Endodermal cell (in vitro differentiated cells): ENCODE data around the gene CBLB. TPM values are rescaled to one million over a fixed set of nuclear protein-coding genes. Genes with fewer than 3 reads are reported as not detected.

Source experiments
- DNase-seq: peaks from one replicate; pipeline ENCODE4 v3.0.0-alpha.2; 2017
- H3K27ac ChIP-seq: 2 replicates; pipeline ENCODE4 v1.5.1; 2013; ENCODE audit warnings: mild to moderate bottlenecking, low read depth, low read length, moderate library complexity
- H3K27me3 ChIP-seq: 2 replicates; pipeline ENCODE4 v1.6.1; 2013; ENCODE audit warnings: mild to moderate bottlenecking, low read length, moderate library complexity; ENCODE audit not compliant: insufficient read depth, control insufficient read depth, poor library complexity, severe bottlenecking
- H3K36me3 ChIP-seq: 2 replicates; pipeline ENCODE4 v1.7.0; 2013; ENCODE audit warnings: mild to moderate bottlenecking, low read length, moderate library complexity; ENCODE audit not compliant: control insufficient read depth, insufficient read depth
- H3K4me1 ChIP-seq: one replicate; pipeline ENCODE4 v1.7.0; 2013; ENCODE audit warnings: low read length; ENCODE audit not compliant: control insufficient read depth, insufficient read depth
- H3K4me3 ChIP-seq: 2 replicates; pipeline ENCODE4 v1.5.1; 2013; ENCODE audit warnings: mild to moderate bottlenecking, low read length, moderate library complexity
- H3K9ac ChIP-seq: 2 replicates; pipeline ENCODE4 v1.6.1; 2013; ENCODE audit warnings: mild to moderate bottlenecking, low read length, moderate library complexity; ENCODE audit not compliant: poor library complexity, severe bottlenecking; ENCODE audit errors: extremely low read depth
- H3K9me3 ChIP-seq: 2 replicates; pipeline ENCODE4 v1.6.1; 2013; ENCODE audit warnings: mild to moderate bottlenecking, low read length, moderate library complexity; ENCODE audit not compliant: control insufficient read depth
- H3K27ac Mint-ChIP-seq: 2 replicates; pipeline ENCODE4 v1.8.0; 2020; ENCODE audit warnings: mixed read lengths
- H3K27me3 Mint-ChIP-seq: 2 replicates; pipeline ENCODE4 v1.8.0; 2021; ENCODE audit warnings: mild to moderate bottlenecking, mixed read lengths; ENCODE audit not compliant: insufficient read depth
- H3K36me3 Mint-ChIP-seq: 2 replicates; pipeline ENCODE4 v1.8.0; 2020; ENCODE audit warnings: low read depth, mixed read lengths
- H3K4me1 Mint-ChIP-seq: 2 replicates; pipeline ENCODE4 v1.8.0; 2020; ENCODE audit warnings: mixed read lengths
- H3K4me3 Mint-ChIP-seq: 2 replicates; pipeline ENCODE4 v1.8.0; 2020; ENCODE audit warnings: mild to moderate bottlenecking, moderate library complexity, mixed read lengths
- H3K9me3 Mint-ChIP-seq: 2 replicates; pipeline ENCODE4 v1.8.0; 2020; ENCODE audit warnings: mild to moderate bottlenecking, mixed read lengths
- WGBS, 2 experiments: methylation state at CpG; one replicate each; pipeline versions ENCODE4 v1.1.5 to v1.1.7; 2013; ENCODE audit warnings: missing lambda C conversion rate in 2 of 2, mixed read lengths in 1 of 2; ENCODE audit not compliant: insufficient coverage in 1 of 2, insufficient read length in 1 of 2; 5-methylcytosine and 5-hydroxymethylcytosine counted together
- total RNA-seq, 2 donors: library from RNA; stranded (reverse); fragmentation: NEBNext Ultra II Directional in 1 of 2; extraction: Animal tissue kit (Norgen Biotek cat#: 25700) in 1 of 2; gene quantifications; 2 replicates in 1 of 2; 3 replicates in 1 of 2; pipeline ENCODE4 v1.2.1, GENCODE V29; 2021
- TF ChIP-seq, protein P1 (sequence below): fragments of 200-600 bp; sonication (generic); conservative IDR thresholded peaks from 2 replicates; pipeline ENCODE4 v1.5.0; 2021; ENCODE audit warnings: antibody characterized with exemption, mild to moderate bottlenecking

The CBLB gene
- total RNA-seq, 2 donors from 2014 or later = 45.4 to 60.5 TPM

DNA sequence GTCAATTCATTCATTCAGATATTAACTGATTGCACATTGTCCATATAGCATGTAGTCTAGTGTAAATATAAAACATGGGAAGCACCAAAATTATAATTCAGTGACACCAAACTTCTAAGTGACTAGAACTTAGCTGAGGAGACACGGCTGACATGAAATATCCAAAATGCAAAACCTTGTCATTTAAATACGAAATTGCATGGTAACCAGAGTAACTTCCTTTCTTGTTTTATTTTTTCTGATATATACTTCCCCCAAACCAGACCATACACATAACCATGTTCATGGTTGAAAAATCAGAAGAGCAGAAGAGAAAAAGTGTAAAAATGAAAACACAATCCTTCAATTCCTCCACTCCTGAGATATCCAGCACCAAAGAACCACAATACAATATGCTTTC is 38.0 kb downstream of the CBLB start:
- Mint-ChIP-seq H3K4me3 (no peak overlapping the region), H3K36me3 (peaks cover 31% of the 10 kb centered on the region), H3K4me1 (peaks cover 21% of the 10 kb centered on the region), H3K9me3 (no peaks in the 10 kb centered on the region), H3K27me3 (no peaks in the 10 kb centered on the region), H3K27ac (no peak overlapping the region)
- Histone ChIP-seq H3K4me1 (peaks cover 3% of the 10 kb centered on the region), H3K4me3 (no peak overlapping the region), H3K9me3 (no peaks in the 10 kb centered on the region), H3K27me3 (no peaks in the 10 kb centered on the region), H3K27ac (no peak overlapping the region), H3K36me3 (no peaks in the 10 kb centered on the region), H3K9ac (no peak overlapping the region)
- TF ChIP-seq, protein P1, sequence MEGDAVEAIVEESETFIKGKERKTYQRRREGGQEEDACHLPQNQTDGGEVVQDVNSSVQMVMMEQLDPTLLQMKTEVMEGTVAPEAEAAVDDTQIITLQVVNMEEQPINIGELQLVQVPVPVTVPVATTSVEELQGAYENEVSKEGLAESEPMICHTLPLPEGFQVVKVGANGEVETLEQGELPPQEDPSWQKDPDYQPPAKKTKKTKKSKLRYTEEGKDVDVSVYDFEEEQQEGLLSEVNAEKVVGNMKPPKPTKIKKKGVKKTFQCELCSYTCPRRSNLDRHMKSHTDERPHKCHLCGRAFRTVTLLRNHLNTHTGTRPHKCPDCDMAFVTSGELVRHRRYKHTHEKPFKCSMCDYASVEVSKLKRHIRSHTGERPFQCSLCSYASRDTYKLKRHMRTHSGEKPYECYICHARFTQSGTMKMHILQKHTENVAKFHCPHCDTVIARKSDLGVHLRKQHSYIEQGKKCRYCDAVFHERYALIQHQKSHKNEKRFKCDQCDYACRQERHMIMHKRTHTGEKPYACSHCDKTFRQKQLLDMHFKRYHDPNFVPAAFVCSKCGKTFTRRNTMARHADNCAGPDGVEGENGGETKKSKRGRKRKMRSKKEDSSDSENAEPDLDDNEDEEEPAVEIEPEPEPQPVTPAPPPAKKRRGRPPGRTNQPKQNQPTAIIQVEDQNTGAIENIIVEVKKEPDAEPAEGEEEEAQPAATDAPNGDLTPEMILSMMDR = no peak
- 94 to 100% methylated on average over 1 to 2 of the region's 2 CpGs for WGBS, 2 experiments
- DNase-seq = no peak

DNA sequence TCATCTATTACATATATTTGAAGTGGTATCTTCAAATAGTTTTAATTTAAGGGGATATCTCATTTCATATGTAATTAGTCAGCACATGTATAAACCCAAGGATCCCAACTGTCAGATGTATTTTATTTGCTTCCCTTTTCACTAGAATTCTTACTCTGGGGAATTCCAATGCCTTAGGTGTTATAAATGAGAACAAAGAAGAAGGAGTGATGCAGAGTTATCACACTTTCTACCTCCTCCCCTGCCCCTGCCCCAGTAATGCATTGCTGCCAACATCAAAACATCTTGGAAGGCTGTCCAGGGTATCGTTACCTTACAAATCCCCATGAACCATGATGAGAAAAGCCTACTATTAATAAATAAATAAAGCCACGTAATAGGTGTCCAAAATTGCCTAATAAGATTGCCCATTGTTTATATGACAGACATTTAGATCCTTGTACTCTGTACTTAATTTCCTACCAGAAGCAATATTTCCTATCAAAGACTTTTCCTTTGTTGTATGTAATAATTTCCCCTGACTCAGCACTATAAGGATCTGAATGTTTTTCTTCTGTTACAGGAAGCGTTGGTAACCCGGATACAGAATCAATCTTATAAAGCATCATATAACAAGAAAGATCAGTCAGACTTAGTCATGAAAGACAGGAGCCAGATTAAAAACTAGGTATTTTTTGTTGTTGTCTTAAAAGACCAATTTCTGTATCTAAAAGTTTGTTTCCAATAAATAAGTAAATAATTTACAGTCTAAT is 38.8 kb downstream of the CBLB start:
- H3K9me3 ChIP-seq = no peaks in the 10 kb centered on the region
- peaks cover 17% of the 10 kb centered on the region for H3K4me1 Mint-ChIP-seq
- peaks cover 33% of the 10 kb centered on the region for H3K36me3 Mint-ChIP-seq
- no peak overlapping the region for H3K27ac ChIP-seq
- H3K4me3 ChIP-seq = no peak overlapping the region
- DNase-seq = no peak
- TF ChIP-seq, protein P1 = no peak
- H3K9ac ChIP-seq = no peak overlapping the region
- H3K27me3 ChIP-seq = no peaks in the 10 kb centered on the region
- no peak overlapping the region for H3K27ac Mint-ChIP-seq
- no peaks in the 10 kb centered on the region for H3K27me3 Mint-ChIP-seq
- H3K4me1 ChIP-seq = no peaks in the 10 kb centered on the region
- 94 to 100% methylated on average over 2 to 4 of the region's 4 CpGs for WGBS, 2 experiments
- no peaks in the 10 kb centered on the region for H3K9me3 Mint-ChIP-seq
- no peaks in the 10 kb centered on the region for H3K36me3 ChIP-seq
- H3K4me3 Mint-ChIP-seq = no peak overlapping the region

DNA sequence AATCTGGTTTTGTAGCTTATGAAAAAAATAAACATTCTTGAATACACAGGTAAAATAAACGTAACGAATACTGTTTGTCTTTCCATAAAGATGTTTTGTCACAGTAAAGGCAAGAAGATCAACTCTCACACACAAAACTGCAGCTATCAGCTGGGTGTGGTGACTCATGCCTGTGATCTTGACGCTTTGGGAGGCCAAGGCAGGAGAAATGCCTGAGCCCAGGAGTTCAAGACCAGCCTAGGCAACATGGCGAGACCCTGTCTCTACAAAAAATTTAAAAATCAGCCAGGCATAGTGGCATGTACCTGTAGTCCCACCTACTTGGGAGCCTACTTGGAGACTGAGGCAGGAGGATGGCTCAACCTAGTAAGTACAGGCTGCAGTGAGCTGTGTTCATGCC is 39.6 kb downstream of the CBLB start:
- H3K27ac ChIP-seq = no peak overlapping the region
- TF ChIP-seq, protein P1 = no peak
- Mint-ChIP-seq H3K4me1 (peaks cover 25% of the 10 kb centered on the region), H3K4me3 (no peak overlapping the region), H3K27me3 (no peaks in the 10 kb centered on the region), H3K27ac (no peak overlapping the region), H3K36me3 (peaks cover 31% of the 10 kb centered on the region), H3K9me3 (no peaks in the 10 kb centered on the region)
- no peak overlapping the region for H3K4me3 ChIP-seq
- no peak for DNase-seq
- H3K27me3 ChIP-seq = no peaks in the 10 kb centered on the region
- no peaks in the 10 kb centered on the region for H3K36me3 ChIP-seq
- WGBS, 2 experiments = 79 to 96% methylated on average over 2 to 4 of the region's 4 CpGs
- no peaks in the 10 kb centered on the region for H3K9me3 ChIP-seq
- no peak overlapping the region for H3K9ac ChIP-seq
- no peaks in the 10 kb centered on the region for H3K4me1 ChIP-seq
